Uterus (tissue), 2 donors: ENCODE results near the gene HNRNPUL2.

Source experiments
- CTCF ChIP-seq, 4 experiments: fragments of 200-600 bp in 2 of 4; fragments of 450-650 bp in 2 of 4; sonication (generic) in 2 of 4; IDR thresholded peaks; one replicate each; pipeline ENCODE4 v1.5.1; 2016 to 2019; ENCODE audit warnings: antibody characterized with exemption in 4 of 4, mild to moderate bottlenecking in 2 of 4, moderate library complexity in 1 of 4
- POLR2A ChIP-seq, 2 donors: fragments of 450-650 bp; IDR thresholded peaks; one replicate each; pipeline ENCODE4 v1.6.1; 2016; ENCODE audit warnings: antibody characterized with exemption in 2 of 2, mild to moderate bottlenecking in 1 of 2, moderate library complexity in 1 of 2

GRCh38 chr11:62673196-62673525 lies 54.1 kb downstream of the HNRNPUL2 start:
- TF ChIP-seq CTCF (IDR thresholded peaks at IDR 0.05): no peak
- no peak for TF ChIP-seq POLR2A (IDR thresholded peaks at IDR 0.05)
